HG02840 (cell line): ENCODE data around the gene CTXN3.

Experiments
- ATAC-seq: cut with Tn5 transposase; IDR thresholded peaks from one replicate; pipeline ENCODE4 v1.9.1; 2021; ENCODE audit warnings: mild to moderate bottlenecking, moderate library complexity, moderate number of reproducible peaks; ENCODE audit not compliant: unreplicated experiment, low FRiP score

The CTXN3 gene

DNA sequence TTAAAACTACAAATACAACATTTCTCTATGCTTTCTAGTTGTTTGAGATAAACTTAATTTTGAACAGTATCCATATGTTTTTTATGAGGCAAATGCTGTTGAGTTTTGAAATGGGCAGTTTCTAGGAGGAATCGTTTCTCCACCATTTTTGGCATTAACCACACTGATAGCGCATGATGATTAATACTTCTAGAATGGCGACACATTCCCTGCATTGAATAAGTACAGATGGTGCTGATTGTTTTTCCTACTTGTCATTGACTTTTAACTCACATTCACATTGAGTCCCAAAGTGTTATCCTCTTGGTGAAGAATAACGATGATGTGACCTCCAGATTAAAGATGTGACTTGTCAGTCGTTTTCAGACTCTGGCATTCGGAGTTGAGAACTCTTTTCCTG is 47.8 kb downstream of the CTXN3 start:
- ATAC-seq = no peak

DNA sequence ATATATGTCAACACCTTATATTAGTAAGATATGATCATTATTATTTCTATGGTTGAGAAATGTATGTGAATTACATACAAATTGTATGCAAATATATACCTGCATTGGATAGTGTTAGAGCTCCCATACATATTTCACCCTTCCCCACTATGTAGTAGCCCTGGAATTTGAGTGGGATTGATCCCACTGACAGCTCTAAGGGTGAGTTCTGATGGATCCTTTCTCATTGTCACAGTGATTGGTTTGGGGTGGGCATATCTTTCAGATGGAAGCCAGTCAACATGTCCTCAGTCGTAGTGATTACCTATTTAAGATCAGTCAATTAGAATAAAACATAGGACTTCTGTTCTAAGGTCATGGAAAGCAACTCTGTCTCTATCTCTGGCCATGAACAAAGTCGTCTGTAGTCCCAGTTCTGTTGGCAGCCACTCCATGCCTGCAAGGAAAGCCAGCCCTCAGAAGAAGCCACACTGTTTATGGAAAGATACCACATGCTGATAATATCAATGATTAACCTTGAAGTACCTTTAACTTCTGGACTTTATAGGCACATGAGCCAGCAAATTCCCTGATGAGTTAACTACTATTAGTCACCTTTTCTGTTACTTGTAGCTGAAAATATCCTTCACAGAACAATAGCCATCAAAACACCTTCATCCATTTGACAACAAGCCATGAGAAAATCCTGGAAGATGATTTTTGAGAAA is 49.2 kb downstream of the CTXN3 start:
- ATAC-seq = no peak

DNA sequence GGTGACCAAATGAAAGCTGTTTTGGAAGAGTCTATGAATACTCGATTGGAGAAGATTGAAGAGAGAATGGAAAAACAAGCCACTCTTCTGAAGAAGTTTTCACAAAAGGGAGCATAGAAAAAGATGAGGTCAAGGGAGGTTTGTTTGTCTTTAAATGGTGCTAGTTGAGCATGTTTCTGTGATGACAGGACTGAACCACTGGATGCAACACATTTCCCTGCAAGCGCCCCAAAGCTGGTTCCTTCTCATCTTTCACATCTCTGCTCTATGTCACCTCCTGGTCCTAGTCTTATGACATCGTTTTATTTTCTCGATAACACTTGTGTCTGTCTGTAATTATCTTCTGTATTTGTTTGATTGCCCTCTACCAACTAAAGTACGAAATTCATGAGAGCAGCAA is 50.5 kb downstream of the CTXN3 start:
- ATAC-seq = no peak

DNA sequence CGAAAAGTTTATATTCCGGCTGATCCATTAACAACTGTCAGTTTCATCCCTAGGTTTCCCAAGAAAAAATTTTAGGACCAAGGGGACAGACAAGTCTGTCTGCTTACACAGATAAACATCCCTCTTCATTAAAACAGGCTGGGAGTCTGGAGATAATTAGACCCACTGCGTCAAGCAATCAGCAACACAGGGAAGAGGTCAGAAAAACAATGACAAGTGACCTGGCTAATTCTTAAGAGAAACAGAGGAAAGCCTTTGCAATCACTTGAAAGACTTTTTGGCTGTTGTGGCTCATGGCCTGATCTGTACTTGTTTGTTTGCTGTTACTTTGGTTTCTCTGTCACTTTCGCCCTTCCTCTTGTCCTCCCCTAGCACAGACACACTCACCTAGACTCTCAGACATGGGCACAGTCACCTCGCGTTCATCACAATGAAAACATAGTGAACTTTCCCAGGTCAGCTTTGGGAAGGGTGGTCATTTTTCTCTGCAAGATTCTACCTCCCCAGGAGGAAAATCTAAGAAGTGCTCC is 51.4 kb downstream of the CTXN3 start:
- no peak for ATAC-seq

DNA sequence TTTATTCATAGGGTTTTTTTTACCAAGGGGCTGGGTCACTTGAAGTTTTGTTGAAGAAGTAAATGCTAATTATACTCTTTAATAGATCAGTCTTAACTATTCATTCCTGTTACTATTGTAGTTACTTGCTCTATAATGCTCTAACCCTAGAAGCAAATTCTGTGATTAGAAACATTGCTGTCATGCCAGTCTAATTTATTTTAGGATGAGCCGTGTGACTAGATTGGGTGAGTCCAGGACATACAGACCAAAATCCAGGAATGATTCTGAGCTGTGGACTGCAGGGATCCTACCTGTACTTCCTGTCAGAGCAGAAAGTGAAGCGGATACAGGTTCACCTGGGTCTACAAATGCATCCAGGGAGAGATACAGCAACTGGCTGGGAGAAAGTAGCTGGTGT is 53.6 kb downstream of the CTXN3 start:
- no peak for ATAC-seq

DNA sequence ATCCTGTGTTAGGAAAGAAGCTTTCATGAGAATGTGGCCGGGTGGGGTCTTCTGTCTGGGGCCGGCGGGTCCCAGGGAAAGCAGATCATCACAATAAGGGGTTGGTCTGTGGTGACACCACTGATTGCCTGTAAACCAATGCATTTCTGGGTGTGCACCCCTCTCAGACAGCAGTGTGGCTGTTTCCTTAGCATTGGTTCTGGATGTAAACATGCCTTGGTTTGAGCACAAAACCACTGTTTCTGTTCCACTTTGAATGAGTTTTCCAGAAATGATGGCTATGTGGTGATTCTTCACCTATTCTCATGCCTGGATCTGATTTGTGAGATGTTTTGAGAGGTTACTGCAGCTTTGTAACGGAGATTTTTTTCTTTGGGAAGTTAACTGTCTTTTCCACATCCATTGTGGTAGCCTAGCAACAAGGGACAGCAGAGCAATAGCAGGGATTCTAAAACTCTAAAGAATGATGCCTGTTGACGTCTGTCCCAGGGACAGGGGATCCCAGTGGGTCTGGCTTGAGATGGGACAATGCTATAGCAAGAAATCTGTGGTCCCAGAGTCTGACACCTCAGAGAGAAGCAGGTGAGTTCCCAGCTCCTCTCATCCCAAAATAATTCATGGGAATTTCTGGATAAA is 54.2 kb downstream of the CTXN3 start, which contains the start of gene CCDC192:
Gene CCDC192, plus strand, starts transcription at position 466 of the 636 bp plus-strand sequence. Its CDS starts 55 bp downstream, at position 521.
- ATAC-seq = no peak

DNA sequence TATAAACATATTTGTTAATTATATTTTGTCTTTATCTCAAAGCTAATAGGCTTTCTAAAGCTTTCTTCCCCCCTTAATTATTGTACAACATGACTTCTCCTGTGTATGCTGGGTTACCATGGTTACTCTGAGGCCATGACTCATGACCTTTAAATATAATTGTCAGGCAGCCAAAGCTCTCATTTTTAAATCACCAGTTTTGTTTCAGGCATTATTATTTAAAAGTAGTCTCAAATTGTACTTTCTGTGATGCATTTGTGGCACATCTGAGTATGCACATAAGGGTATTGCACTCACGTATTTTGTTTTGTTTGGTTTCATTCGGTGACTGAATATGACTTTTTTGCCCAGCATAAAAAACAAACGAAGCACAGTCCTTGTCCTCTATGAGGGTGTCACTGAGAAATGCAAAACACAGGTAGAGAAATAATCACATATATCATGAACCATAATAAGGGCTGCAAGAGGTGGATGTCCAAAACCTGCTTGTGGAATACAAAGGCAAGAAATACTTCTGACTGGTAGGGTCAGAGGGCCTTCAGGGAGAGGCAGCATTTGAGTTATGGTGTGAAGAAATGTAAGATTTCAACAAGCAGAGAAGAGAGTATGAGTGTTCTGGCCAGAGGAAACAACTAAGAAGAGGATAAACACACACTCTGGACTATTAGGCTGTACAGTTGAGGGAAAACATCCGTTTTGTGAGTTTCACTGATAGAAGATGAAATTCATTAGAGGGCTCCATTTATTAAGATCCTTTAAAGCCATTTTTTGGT is 56.4 kb downstream of the CTXN3 start:
- ATAC-seq = no peak

DNA sequence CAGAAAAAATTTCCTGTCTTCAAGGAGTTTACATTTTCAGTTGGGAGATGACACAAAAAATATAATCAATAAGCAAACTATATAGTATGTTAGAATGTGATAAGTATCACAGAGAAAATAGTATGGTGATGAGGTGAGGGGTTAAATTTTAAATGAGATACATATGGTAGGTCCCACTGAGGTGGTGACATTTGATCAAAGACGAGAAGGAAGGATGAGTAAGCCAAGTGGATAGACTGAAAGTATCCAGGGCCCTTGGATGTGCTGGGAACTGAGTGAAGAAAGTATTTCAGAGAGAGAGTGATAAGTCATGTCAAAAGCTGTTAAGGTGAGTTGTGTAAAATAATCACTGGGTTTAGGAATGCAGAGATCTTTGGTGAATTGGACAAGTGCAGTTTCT is 57.8 kb downstream of the CTXN3 start:
- ATAC-seq = no peak

DNA sequence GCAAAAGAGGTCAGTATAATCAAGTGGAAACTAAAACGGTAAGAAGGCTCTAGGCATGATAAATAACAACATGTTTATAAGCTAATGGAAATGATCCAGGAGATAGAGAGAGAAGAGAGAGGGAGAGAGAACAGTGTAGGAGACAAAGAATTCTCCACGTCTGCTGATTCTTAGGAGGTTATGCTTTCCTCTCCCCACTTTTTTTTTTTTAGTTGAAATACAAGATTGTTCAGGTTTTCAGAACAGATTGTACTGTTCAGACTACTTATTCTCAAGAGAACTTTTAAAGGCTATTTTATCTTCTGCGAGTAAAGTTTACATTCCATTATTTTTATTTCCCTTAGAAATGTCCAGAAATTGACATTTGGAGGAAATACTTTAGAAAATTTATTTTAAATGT is 58.3 kb downstream of the CTXN3 start:
- ATAC-seq = no peak
